Endothelial cell of umbilical vein (primary cell): ENCODE measurements around the gene KLHL21. TPM values are rescaled to one million over a fixed set of nuclear protein-coding genes. Genes with fewer than 3 reads are reported as not detected.
A peak's percentile ranks its signal among the peaks of the same experiment; 100 is the strongest.

Experiments used
- BruUV-seq: library from RNA; stranded (reverse); fragments of 400-500 nt; replicated peaks from 2 replicates; lab custom pipeline; 2021; lab: Mats Ljungman, UMichigan
- CTCF ChIA-PET: fragments of 300-600, 350-600 bp; sonication (Branson Sonifier 250); formaldehyde crosslinking; loops from one replicate; lab custom pipeline; 2021; ENCODE audit warnings: antibody characterized with exemption, inconsistent platforms; lab: Charles Lee
- POLR2A ChIA-PET: fragments of 300-600, 350-600 bp; sonication (Branson Sonifier 250); formaldehyde crosslinking; loops from one replicate; lab custom pipeline; 2021; ENCODE audit warnings: antibody characterized with exemption, inconsistent platforms; lab: Charles Lee
- DNase-seq: peaks from one replicate; pipeline ENCODE4 v3.0.0-alpha.2; 2011; ENCODE audit warnings: low read depth, low spot score
- FAIRE-seq: peaks from 2 replicates; lab custom pipeline; 2011; peaks lifted over from hg19 to GRCh38; lab: Jason Lieb, UNC
- H2AFZ ChIP-seq: 2 replicates; pipeline ENCODE4 v1.6.0; 2012; ENCODE audit warnings: low read depth, low read length, control low read depth, inconsistent platforms
- H3K27ac ChIP-seq: 2 replicates; pipeline ENCODE4 v1.5.1; 2011; ENCODE audit warnings: low read depth, mild to moderate bottlenecking, control low read depth, low read length, moderate library complexity; ENCODE audit not compliant: insufficient read depth
- H3K27me3 ChIP-seq, 2 experiments: 2 replicates each; pipeline versions ENCODE4 v1.6.0 to v1.6.1; 2011; ENCODE audit warnings: low read length in 2 of 2, mixed read lengths in 1 of 2; ENCODE audit not compliant: control insufficient read depth in 2 of 2, insufficient read depth in 2 of 2
- H3K36me3 ChIP-seq, 2 experiments: 2 replicates in 1 of 2; 3 replicates in 1 of 2; pipeline ENCODE4 v1.5.1; 2011; ENCODE audit warnings: low read length in 2 of 2, mild to moderate bottlenecking in 1 of 2, moderate library complexity in 1 of 2; ENCODE audit not compliant: control insufficient read depth in 2 of 2, insufficient read depth in 2 of 2; ENCODE audit errors: extremely low read depth in 1 of 2
- H3K4me1 ChIP-seq: 3 replicates; pipeline ENCODE4 v1.5.1; 2011; ENCODE audit warnings: mild to moderate bottlenecking, low read length; ENCODE audit not compliant: control insufficient read depth, insufficient read depth; ENCODE audit errors: extremely low read depth
- H3K4me2 ChIP-seq: 2 replicates; pipeline ENCODE4 v1.6.1; 2011; ENCODE audit warnings: low read length, control low read depth, mixed read lengths; ENCODE audit not compliant: insufficient read depth
- H3K4me3 ChIP-seq, 3 experiments: fragments of 200-600 bp in 1 of 3; sonication (generic), shearing (Covaris generic) in 1 of 3; replicated peaks in 1 of 3; 2 replicates each; pipeline ENCODE4 v1.5.1; 2011 to 2016; ENCODE audit warnings: control low read depth in 3 of 3, low read length in 3 of 3, mild to moderate bottlenecking in 2 of 3, inconsistent platforms in 1 of 3, low read depth in 1 of 3, moderate library complexity in 1 of 3; ENCODE audit not compliant: insufficient read depth in 1 of 3
- H3K79me2 ChIP-seq: 2 replicates; pipeline ENCODE4 v1.6.0; 2012; ENCODE audit warnings: low read length, inconsistent platforms; ENCODE audit not compliant: control insufficient read depth, insufficient read depth
- H3K9ac ChIP-seq: replicated peaks from 2 replicates; pipeline ENCODE3; 2011; ENCODE audit warnings: low read length, control low read depth; ENCODE audit not compliant: insufficient read depth; ENCODE audit errors: extremely low read depth
- H3K9me1 ChIP-seq: replicated peaks from 3 replicates; pipeline ENCODE4 v1.6.0; 2011; ENCODE audit warnings: mild to moderate bottlenecking, low read length; ENCODE audit not compliant: control insufficient read depth, insufficient read depth; ENCODE audit errors: extremely low read depth
- H3K9me3 ChIP-seq: replicated peaks from 2 replicates; pipeline ENCODE4 v1.5.1; 2012; ENCODE audit warnings: low read length, inconsistent platforms; ENCODE audit not compliant: control insufficient read depth, insufficient read depth
- H4K20me1 ChIP-seq: replicated peaks from 2 replicates; pipeline ENCODE3; 2011; ENCODE audit warnings: mild to moderate bottlenecking, low read length; ENCODE audit not compliant: control insufficient read depth, insufficient read depth; ENCODE audit errors: extremely low read depth
- EZH2 ChIP-seq: IDR thresholded peaks from 2 replicates; pipeline ENCODE4 v1.6.1; 2012; ENCODE audit warnings: borderline replicate concordance, low read depth, mild to moderate bottlenecking, moderate library complexity, low read length, inconsistent platforms; ENCODE audit not compliant: severe bottlenecking
- GATA2 ChIP-seq: IDR thresholded peaks from 2 replicates; pipeline ENCODE4 v1.7.0; 2011; ENCODE audit warnings: low read depth, mild to moderate bottlenecking, moderate library complexity, mixed read lengths, low read length; ENCODE audit not compliant: insufficient read length, insufficient read depth
- JUN ChIP-seq: IDR thresholded peaks from 2 replicates; pipeline ENCODE4 v1.6.1; 2011; ENCODE audit warnings: borderline replicate concordance, low read depth; ENCODE audit not compliant: insufficient read length, insufficient read depth
- MYC ChIP-seq: IDR thresholded peaks from one replicate; pipeline ENCODE4 v1.6.1; 2011; ENCODE audit warnings: mild to moderate bottlenecking, low read depth, low read length
- POLR2A ChIP-seq: IDR thresholded peaks from 2 replicates; pipeline ENCODE4 v1.6.1; 2012; ENCODE audit warnings: low read depth, mild to moderate bottlenecking, control low read depth, low read length
- POLR2AphosphoS5 ChIP-seq: IDR thresholded peaks from 2 replicates; pipeline ENCODE4 v1.6.1; 2012; ENCODE audit warnings: low read depth, mild to moderate bottlenecking, control low read depth, low read length, moderate library complexity; ENCODE audit not compliant: insufficient read depth
- dilution Hi-C: fragments of 300-500 bp; cut with MboI; formaldehyde crosslinking; loops from one replicate; pipeline ENCODE4 v1.15.0; 2019; ENCODE audit warnings: low sequenced_read_pairs; ENCODE audit not compliant: extremely low pct_ligation_motif_present
- intact Hi-C: fragments of 100-400 bp; cut with micrococcal nuclease; formaldehyde crosslinking; loops from one replicate; pipeline ENCODE4 v1.10.0; 2022
- polyA plus RNA-seq, 4 experiments: library from polyadenylated mRNA; depleted of rRNA in 3 of 4; stranded (reverse) in 3 of 4; unstranded in 1 of 4; fragments of >200 nt; gene quantifications; 2 replicates each; pipeline versions ENCODE4 v1.2.1 to v1.2.3, GENCODE V29; 2011 to 2012; ENCODE audit warnings: missing spikeins in 1 of 4
- total RNA-seq: library from RNA; stranded (reverse); gene quantifications from 2 replicates; pipeline ENCODE4 v1.2.3, GENCODE V29; 2021
- TF ChIP-seq, protein P1 (sequence below), 2 donors: IDR thresholded peaks; 1 replicate in 1 of 2; 2 replicates in 1 of 2; pipeline ENCODE4 v1.5.1; 2011; ENCODE audit warnings: low read length in 2 of 2, mild to moderate bottlenecking in 2 of 2, moderate library complexity in 2 of 2, control low read depth in 1 of 2, inconsistent platforms in 1 of 2, low read depth in 1 of 2; ENCODE audit not compliant: insufficient read depth in 1 of 2; ENCODE audit errors: extremely low read depth in 1 of 2

KLHL21 gene
- total and polyA plus RNA-seq, 2 donors (not counting 3 experiments of a cell fraction or from before 2014, with no cell fraction given): 18.0 to 22.4 TPM

DNA sequence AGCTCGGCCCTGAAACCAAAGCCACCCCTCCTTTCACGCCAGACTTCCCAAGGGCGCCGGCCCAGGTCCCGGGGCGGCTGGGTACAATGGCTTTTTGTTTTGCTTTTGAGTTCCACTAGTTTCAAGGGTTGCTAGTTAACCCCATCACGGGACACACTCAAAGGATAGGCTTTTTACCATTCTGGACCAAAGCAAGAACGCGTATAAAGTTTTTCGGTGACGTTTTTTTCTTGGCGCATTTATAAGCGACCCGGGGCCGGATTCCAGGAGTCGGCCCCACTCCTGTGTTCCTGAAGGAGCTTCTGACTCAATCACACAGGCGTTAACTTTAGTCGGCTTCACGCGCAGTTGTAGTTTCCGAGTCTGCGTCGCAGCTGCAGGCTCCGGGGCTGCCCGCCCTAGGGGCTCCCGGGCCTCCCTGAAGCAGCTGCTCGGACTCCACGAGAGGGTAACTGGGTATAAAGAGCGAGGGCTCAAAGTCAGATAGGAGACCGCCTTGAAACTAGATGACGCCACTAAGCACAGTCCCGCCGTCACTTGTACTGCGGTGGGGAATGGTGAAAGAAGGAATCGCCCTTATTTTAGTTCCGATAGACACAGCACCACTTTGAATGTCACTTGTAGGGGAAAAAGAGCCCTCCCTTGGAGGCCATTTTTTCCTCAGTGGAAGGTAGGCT lies 707 bp upstream of the KLHL21 start:
- TF ChIP-seq MYC (no peak), EZH2 (no peak), POLR2AphosphoS5 (no peak), JUN (no peak), GATA2 (no peak), POLR2A (peak; percentile 0)
- TF ChIP-seq, protein P1, sequence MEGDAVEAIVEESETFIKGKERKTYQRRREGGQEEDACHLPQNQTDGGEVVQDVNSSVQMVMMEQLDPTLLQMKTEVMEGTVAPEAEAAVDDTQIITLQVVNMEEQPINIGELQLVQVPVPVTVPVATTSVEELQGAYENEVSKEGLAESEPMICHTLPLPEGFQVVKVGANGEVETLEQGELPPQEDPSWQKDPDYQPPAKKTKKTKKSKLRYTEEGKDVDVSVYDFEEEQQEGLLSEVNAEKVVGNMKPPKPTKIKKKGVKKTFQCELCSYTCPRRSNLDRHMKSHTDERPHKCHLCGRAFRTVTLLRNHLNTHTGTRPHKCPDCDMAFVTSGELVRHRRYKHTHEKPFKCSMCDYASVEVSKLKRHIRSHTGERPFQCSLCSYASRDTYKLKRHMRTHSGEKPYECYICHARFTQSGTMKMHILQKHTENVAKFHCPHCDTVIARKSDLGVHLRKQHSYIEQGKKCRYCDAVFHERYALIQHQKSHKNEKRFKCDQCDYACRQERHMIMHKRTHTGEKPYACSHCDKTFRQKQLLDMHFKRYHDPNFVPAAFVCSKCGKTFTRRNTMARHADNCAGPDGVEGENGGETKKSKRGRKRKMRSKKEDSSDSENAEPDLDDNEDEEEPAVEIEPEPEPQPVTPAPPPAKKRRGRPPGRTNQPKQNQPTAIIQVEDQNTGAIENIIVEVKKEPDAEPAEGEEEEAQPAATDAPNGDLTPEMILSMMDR (IDR thresholded peaks at IDR 0.05; ENCODE audit: extremely low read depth in 1 of 2, insufficient read depth in 1 of 2, low read depth in 1 of 2, low read length in 2 of 2): no peak
- peak overlapping the region; percentile 89 for H3K9ac ChIP-seq
- POLR2A ChIA-PET: interaction anchor here (1.5 to 1.6 kb wide), 3 partner anchors 13 to 30 kb away, joined by 4 to 5 read pairs (median 5); partner anchors contain the start of gene ZBTB48
- dilution Hi-C loops (no loop called here), intact Hi-C loops (loop anchor here (1.0 to 5.0 kb wide), 5 partner anchors 10 to 184 kb away; partner anchors contain the start of genes CAMTA1, DNAJC11, PHF13 and PLEKHG5)
- no peaks in the 10 kb centered on the region for H3K9me3 ChIP-seq
- peak overlapping the region; percentile 47 for H2AFZ ChIP-seq
- CTCF ChIA-PET: interaction anchor here (0.9 to 2.0 kb wide), 6 partner anchors 9 to 112 kb away, joined by 3 to 8 read pairs (median 4); partner anchors contain the start of genes PLEKHG5 and ZBTB48
- no peaks in the 10 kb centered on the region for H4K20me1 ChIP-seq
- BruUV-seq: TSS peak; percentile 66
- DNase-seq: peak; percentile 75
- peak overlapping the region; percentile 78 for H3K4me2 ChIP-seq
- H3K79me2 ChIP-seq: peaks cover 35% of the 10 kb centered on the region
- H3K27me3 ChIP-seq: no peaks in the 10 kb centered on the region
- no peak for FAIRE-seq
- H3K4me3 ChIP-seq: peak overlapping the region; percentile 27 to 84 (median 43)
- H3K9me1 ChIP-seq: no peaks in the 10 kb centered on the region
- peaks cover 23% of the 10 kb centered on the region for H3K4me1 ChIP-seq
- peaks cover 0 to 3% of the 10 kb centered on the region in 2 experiments for H3K36me3 ChIP-seq
- peak overlapping the region; percentile 86 for H3K27ac ChIP-seq
